HCT116 (cell line): Measurements from ENCODE around the gene CMC4. TPM values are rescaled to one million over a fixed set of nuclear protein-coding genes. Genes with fewer than 3 reads are reported as not detected.

Experiments
- ATAC-seq: fragments of 200-7000 bp; cut with Tn5 transposase; 2 replicates; pipeline ENCODE4 v1.9.1; 2020; ENCODE audit warnings: mild to moderate bottlenecking, moderate library complexity
- BruUV-seq: library from RNA; stranded (reverse); fragments of 400-500 nt; replicated peaks from 2 replicates; lab custom pipeline; 2021; lab: Mats Ljungman, UMichigan
- CTCF ChIA-PET: fragments of 300-600 bp; sonication (Branson Sonifier 250); formaldehyde crosslinking; loops from one replicate; lab custom pipeline; 2021; ENCODE audit warnings: antibody characterized with exemption; lab: Charles Lee
- POLR2A ChIA-PET: fragments of 300-600, 350-600 bp; sonication (Branson Sonifier 250); formaldehyde crosslinking; loops from one replicate; lab custom pipeline; 2021; ENCODE audit warnings: antibody characterized with exemption; lab: Charles Lee
- RAD21 ChIA-PET, 2 experiments: fragments of 300-600 bp; sonication (Branson Sonifier 250); formaldehyde crosslinking; loops; one replicate each; lab custom pipeline; 2023; ENCODE audit warnings: low total read pairs in 2 of 2; ENCODE audit not compliant: uncharacterized antibody in 2 of 2, unreplicated experiment in 2 of 2, low non-redundant PET in 1 of 2; lab: Charles Lee
- DNase-seq: peaks from one replicate; pipeline ENCODE4 v3.0.0-alpha.2; 2010; ENCODE audit warnings: low read depth, low spot score
- H2AFZ ChIP-seq: fragments of 200-600 bp; shearing (Covaris generic), sonication (generic); 2 replicates; pipeline ENCODE4 v1.6.1; 2017; ENCODE audit warnings: low read depth, mixed run types, mixed read lengths, antibody characterized with exemption, low read length; ENCODE audit not compliant: poor library complexity, severe bottlenecking
- H3K27ac ChIP-seq: 2 replicates; pipeline ENCODE4 v1.5.1; 2012; ENCODE audit warnings: low read depth, low read length
- H3K27me3 ChIP-seq: fragments of 200-600 bp; sonication (generic); 2 replicates; pipeline ENCODE4 v1.6.1; 2016; ENCODE audit warnings: mixed run types, low read length, mixed read lengths; ENCODE audit not compliant: insufficient read depth
- H3K36me3 ChIP-seq, 2 experiments: fragments of 200-500 bp in 1 of 2; fragments of 200-600 bp in 1 of 2; sonication (Bioruptor generic) in 1 of 2; sonication (generic) in 1 of 2; 2 replicates each; pipeline versions ENCODE4 v1.5.1 to v1.6.1; 2014 to 2016; ENCODE audit warnings: low read length in 2 of 2, inconsistent platforms in 1 of 2, mixed read lengths in 1 of 2, mixed run types in 1 of 2; ENCODE audit not compliant: insufficient read depth in 2 of 2, control insufficient read depth in 1 of 2
- H3K4me1 ChIP-seq, 2 experiments: fragments of 200-600 bp in 1 of 2; sonication (generic) in 1 of 2; 2 replicates each; pipeline versions ENCODE4 v1.5.1 to v1.6.1; 2012 to 2017; ENCODE audit warnings: low read length in 2 of 2, inconsistent platforms in 1 of 2, mild to moderate bottlenecking in 1 of 2, mixed read lengths in 1 of 2, mixed run types in 1 of 2, moderate library complexity in 1 of 2; ENCODE audit not compliant: insufficient read depth in 2 of 2, control insufficient read depth in 1 of 2
- H3K4me2 ChIP-seq: fragments of 200-600 bp; sonication (generic); 2 replicates; pipeline ENCODE4 v1.6.1; 2017; ENCODE audit warnings: mixed run types, low read length, mixed read lengths
- H3K4me3 ChIP-seq, 2 experiments: fragments of 200-600 bp in 1 of 2; sonication (generic) in 1 of 2; replicated peaks in 1 of 2; 2 replicates each; pipeline ENCODE4 v1.5.1; 2011 to 2016; ENCODE audit warnings: low read length in 2 of 2, control low read depth in 1 of 2, low read depth in 1 of 2, mild to moderate bottlenecking in 1 of 2, mixed read lengths in 1 of 2, mixed run types in 1 of 2
- H3K79me2 ChIP-seq: fragments of 200-600 bp; sonication (generic); 2 replicates; pipeline ENCODE4 v1.6.1; 2017; ENCODE audit warnings: mild to moderate bottlenecking, mixed run types, low read length, moderate library complexity, mixed read lengths; ENCODE audit not compliant: insufficient read depth
- H3K9ac ChIP-seq: fragments of 200-600 bp; sonication (generic); 2 replicates; pipeline ENCODE4 v1.6.1; 2016; ENCODE audit warnings: low read length, mixed read lengths
- H3K9me2 ChIP-seq: fragments of 200-600 bp; sonication (generic), shearing (Covaris generic); 2 replicates; pipeline ENCODE4 v1.6.1; 2017; ENCODE audit warnings: mixed run types, mild to moderate bottlenecking, moderate library complexity; ENCODE audit not compliant: insufficient read depth
- H3K9me3 ChIP-seq, 2 experiments: fragments of 200-500 bp in 1 of 2; fragments of 200-600 bp in 1 of 2; sonication (Bioruptor generic) in 1 of 2; sonication (generic) in 1 of 2; 2 replicates each; pipeline ENCODE4 v1.6.1; 2014 to 2017; ENCODE audit warnings: low read length in 2 of 2, mixed read lengths in 2 of 2, inconsistent platforms in 1 of 2, low read depth in 1 of 2, mild to moderate bottlenecking in 1 of 2, mixed run types in 1 of 2, moderate library complexity in 1 of 2; ENCODE audit not compliant: control insufficient read depth in 1 of 2, insufficient read depth in 1 of 2
- H4K20me1 ChIP-seq: fragments of 200-600 bp; sonication (generic), shearing (Covaris generic); 2 replicates; pipeline ENCODE4 v1.6.1; 2017; ENCODE audit warnings: mixed run types, mild to moderate bottlenecking, moderate library complexity; ENCODE audit not compliant: insufficient read depth
- CBX3 ChIP-seq: IDR thresholded peaks from 2 replicates; pipeline ENCODE4 v1.6.1; 2012; ENCODE audit warnings: low read depth
- CEBPB ChIP-seq: IDR thresholded peaks from 2 replicates; pipeline ENCODE4 v1.6.1; 2012; ENCODE audit warnings: low read depth
- CTCF ChIP-seq, 3 experiments: fragments of 200-600 bp in 1 of 3; sonication (generic) in 1 of 3; IDR thresholded peaks in 2 of 3; conservative IDR thresholded peaks in 1 of 3; 2 replicates each; pipeline ENCODE4 v1.5.1; 2012 to 2017; ENCODE audit warnings: low read depth in 2 of 3, low read length in 2 of 3, antibody characterized with exemption in 1 of 3, borderline replicate concordance in 1 of 3, control low read depth in 1 of 3, mild to moderate bottlenecking in 1 of 3, mixed read lengths in 1 of 3, mixed run types in 1 of 3, moderate library complexity in 1 of 3; ENCODE audit not compliant: insufficient read depth in 1 of 3
- intact Hi-C: fragments of 100-400 bp; cut with micrococcal nuclease; formaldehyde crosslinking; loops from 2 replicates; pipeline ENCODE4 v1.10.0; 2022
- total RNA-seq: library from RNA; stranded (reverse); gene quantifications from one replicate; pipeline ENCODE4 v1.2.1, GENCODE V29; 2021; ENCODE audit not compliant: unreplicated experiment

CMC4 gene
- total RNA-seq, 1 experiment from 2014 or later, result 5.3 TPM

DNA sequence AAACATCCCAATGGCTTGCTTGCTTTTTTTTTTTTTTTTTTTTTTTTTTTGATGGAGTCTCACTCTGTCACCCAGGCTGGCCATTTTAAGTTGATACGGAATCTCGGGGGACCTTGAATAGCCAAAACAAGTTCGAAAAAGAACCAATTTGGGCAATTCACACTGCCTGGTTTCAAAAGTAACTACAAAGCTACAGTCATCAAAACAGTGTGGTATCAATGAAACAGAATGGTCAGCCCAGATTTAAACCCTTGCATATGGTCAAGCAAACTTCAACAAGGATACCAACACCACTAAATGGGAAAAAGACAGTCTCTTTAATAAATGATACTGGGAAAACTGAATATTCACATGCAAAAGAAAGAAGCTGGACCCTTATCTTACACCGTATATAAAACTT lies 42.2 kb upstream of the CMC4 start:
- no peaks in the 10 kb centered on the region for H3K9me3 ChIP-seq
- ATAC-seq (no peak), DNase-seq (no peak)
- no peaks in the 10 kb centered on the region for H4K20me1 ChIP-seq
- TF ChIP-seq CBX3 (peak; percentile 29; the same call in 1 of the 2 replicates), CEBPB (no peak)
- H3K4me2 ChIP-seq, result no peak overlapping the region
- POLR2A ChIA-PET, result no interaction called here
- intact Hi-C loops, result no loop called here
- H3K79me2 ChIP-seq, result no peaks in the 10 kb centered on the region
- H3K27me3 ChIP-seq, result no peaks in the 10 kb centered on the region
- no peak overlapping the region for H3K9ac ChIP-seq
- no peaks in the 10 kb centered on the region for H3K9me2 ChIP-seq
- no TSS peak for BruUV-seq
- no peaks in the 10 kb centered on the region for H3K4me1 ChIP-seq
- RAD21 ChIA-PET, result no interaction called here
- H2AFZ ChIP-seq, result no peak overlapping the region
- no peak overlapping the region for H3K4me3 ChIP-seq
- no peak overlapping the region for H3K27ac ChIP-seq
- no peaks in the 10 kb centered on the region; a peak in 1 of 4 replicates for H3K36me3 ChIP-seq
- CTCF ChIA-PET, result no interaction called here

DNA sequence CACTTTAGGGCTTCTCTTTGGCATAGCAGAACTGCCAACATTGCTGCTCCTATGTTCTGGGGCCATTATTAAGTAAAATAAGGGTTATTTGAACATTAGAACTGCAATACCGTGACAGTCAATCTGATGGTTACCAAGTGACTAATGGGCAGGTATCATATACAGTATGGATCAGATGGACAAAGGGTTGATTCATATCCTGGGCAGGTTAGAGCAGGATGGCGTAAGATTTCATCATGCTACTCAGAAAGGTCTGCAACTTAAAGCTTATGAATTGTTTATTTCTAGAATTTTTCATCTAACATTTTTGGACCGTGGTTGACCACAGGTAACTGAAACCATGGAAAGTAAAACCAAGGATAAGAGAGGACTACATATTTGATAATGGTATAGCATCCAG lies 41.2 kb upstream of the CMC4 start:
- H4K20me1 ChIP-seq, result no peaks in the 10 kb centered on the region
- no peak for ATAC-seq
- no peak overlapping the region for H3K27ac ChIP-seq
- no peaks in the 10 kb centered on the region for H3K9me3 ChIP-seq
- no peak overlapping the region for H3K4me2 ChIP-seq
- intact Hi-C loops, result no loop called here
- peak; percentile 48; the same call in 1 of the 2 replicates for TF ChIP-seq CEBPB
- TF ChIP-seq CTCF (IDR thresholded peaks at IDR 0.05 in 2 of 3, conservative IDR thresholded peaks at IDR 0.05 in 1 of 3; ENCODE audit: borderline replicate concordance in 1 of 3, insufficient read depth in 1 of 3, low read depth in 2 of 3, low read length in 2 of 3), result no peak
- no peaks in the 10 kb centered on the region for H3K79me2 ChIP-seq
- H3K36me3 ChIP-seq, result no peaks in the 10 kb centered on the region
- no peaks in the 10 kb centered on the region for H3K4me1 ChIP-seq
- ChIA-PET CTCF (no interaction called here), RAD21 (no interaction called here), POLR2A (no interaction called here)
- no peak overlapping the region for H3K9ac ChIP-seq
- H2AFZ ChIP-seq, result no peak overlapping the region
- H3K9me2 ChIP-seq, result no peaks in the 10 kb centered on the region
- no peaks in the 10 kb centered on the region for H3K27me3 ChIP-seq
- peak; percentile 26 for DNase-seq
- H3K4me3 ChIP-seq, result no peak overlapping the region
- BruUV-seq, result no TSS peak
